Renal cortical epithelial cell (primary cell): Measurements from ENCODE around the gene CTNS. TPM values are rescaled to one million over a fixed set of nuclear protein-coding genes. Genes with fewer than 3 reads are reported as not detected.
A peak's percentile ranks its signal among the peaks of the same experiment; 100 is the strongest.

Experiments used
- DNase-seq: peaks from one replicate; pipeline ENCODE4 v3.0.0-alpha.2; 2011; ENCODE audit warnings: low read depth
- total RNA-seq: library from RNA; depleted of rRNA; stranded (reverse); fragments of >200 nt; gene quantifications from 2 replicates; pipeline ENCODE4 v1.2.3, GENCODE V29; 2014

The CTNS gene
- total RNA-seq, 1 donor from 2014 or later = 17.8 TPM

GRCh38 chr17:3622977-3623594, 13.5 kb upstream of the CTNS start:
- no peak for DNase-seq

GRCh38 chr17:3626831-3627768, 9.5 kb upstream of the CTNS start:
- DNase-seq = no peak

GRCh38 chr17:3627769-3628167, 8.8 kb upstream of the CTNS start:
- DNase-seq = no peak

- DNase-seq = no peak
Measured at GRCh38 chr17:3630781-3631180, 5.8 kb upstream of the CTNS start.

GRCh38 chr17:3632287-3632686, 4.3 kb upstream of the CTNS start:
- DNase-seq = no peak

- DNase-seq = peak; percentile 72
Measured at GRCh38 chr17:3635474-3636153, 946 bp upstream of the CTNS start.

- no peak for DNase-seq
Measured at GRCh38 chr17:3636908-3637373, 381 bp downstream of the CTNS start.

GRCh38 chr17:3639981-3640596, 3.5 kb downstream of the CTNS start:
- no peak for DNase-seq

- no peak for DNase-seq
Measured at GRCh38 chr17:3641014-3641413, 4.5 kb downstream of the CTNS start.

GRCh38 chr17:3641717-3642486, 5.3 kb downstream of the CTNS start:
- peak; percentile 28 for DNase-seq

GRCh38 chr17:3643889-3644349, 7.4 kb downstream of the CTNS start:
- no peak for DNase-seq

GRCh38 chr17:3645310-3645709, 8.8 kb downstream of the CTNS start:
- DNase-seq = no peak

- DNase-seq = no peak
Measured at GRCh38 chr17:3647251-3647650, 10.7 kb downstream of the CTNS start.

GRCh38 chr17:3647769-3648555, 11.4 kb downstream of the CTNS start:
- DNase-seq = peak; percentile 46

- no peak for DNase-seq
Measured at GRCh38 chr17:3655766-3656165, 19.2 kb downstream of the CTNS start.

- no peak for DNase-seq
Measured at GRCh38 chr17:3656353-3656752, 19.8 kb downstream of the CTNS start.

- no peak for DNase-seq
Measured at GRCh38 chr17:3656755-3657587, 20.4 kb downstream of the CTNS start.

- DNase-seq = no peak
Measured at GRCh38 chr17:3657588-3657869, 21.0 kb downstream of the CTNS start.
